PC-9 (cell line): ENCODE measurements around the gene OSTN. TPM values are rescaled to one million over a fixed set of nuclear protein-coding genes. Genes with fewer than 3 reads are reported as not detected.

Experiments used
- BruUV-seq: library from RNA; stranded (reverse); fragments of 400-500 nt; replicated peaks from 2 replicates; lab custom pipeline; 2021; lab: Mats Ljungman, UMichigan
- CTCF ChIA-PET: fragments of 300-600 bp; sonication (Branson Sonifier 250); formaldehyde crosslinking; loops from one replicate; lab custom pipeline; 2022; ENCODE audit warnings: antibody characterized with exemption; lab: Charles Lee
- POLR2A ChIA-PET: fragments of 300-600 bp; sonication (Branson Sonifier 250); formaldehyde crosslinking; loops from one replicate; lab custom pipeline; 2022; ENCODE audit warnings: antibody characterized with exemption; ENCODE audit not compliant: unreplicated experiment; lab: Charles Lee
- DNase-seq, 2 experiments: peaks; one replicate each; pipeline versions ENCODE4 v3.0.0 to v3.0.0-alpha.2; 2015 to 2022; ENCODE audit warnings: mixed read lengths in 1 of 2
- H2AFZ ChIP-seq: fragments of 200-600 bp; sonication (generic); 2 replicates; pipeline ENCODE4 v1.8.1; 2017; ENCODE audit warnings: antibody characterized with exemption
- H3F3A ChIP-seq: fragments of 200-600 bp; sonication (generic); 2 replicates; pipeline ENCODE4 v1.8.1; 2017; ENCODE audit warnings: antibody characterized with exemption, mild to moderate bottlenecking, low read depth; ENCODE audit not compliant: insufficient read depth
- H3K27ac ChIP-seq: fragments of 200-600 bp; sonication (generic); 2 replicates; pipeline ENCODE4 v1.6.1; 2016; ENCODE audit warnings: mixed run types
- H3K27me3 ChIP-seq: fragments of 200-600 bp; sonication (generic); 2 replicates; pipeline ENCODE4 v1.6.1; 2016; ENCODE audit warnings: low read depth, mixed run types; ENCODE audit not compliant: insufficient read depth
- H3K36me3 ChIP-seq: fragments of 200-600 bp; sonication (generic); 2 replicates; pipeline ENCODE4 v1.6.1; 2016; ENCODE audit warnings: low read depth, mixed run types
- H3K4me1 ChIP-seq: fragments of 200-600 bp; sonication (generic); replicated peaks from 2 replicates; pipeline ENCODE4 v1.6.1; 2016; ENCODE audit warnings: mixed run types; ENCODE audit not compliant: insufficient read depth
- H3K4me2 ChIP-seq: fragments of 200-600 bp; sonication (generic); 2 replicates; pipeline ENCODE4 v1.6.1; 2017; ENCODE audit warnings: mixed run types
- H3K4me3 ChIP-seq: fragments of 200-600 bp; sonication (generic); 2 replicates; pipeline ENCODE4 v1.6.1; 2016; ENCODE audit warnings: mixed run types
- H3K79me2 ChIP-seq: fragments of 200-600 bp; sonication (generic); 2 replicates; pipeline ENCODE4 v1.6.1; 2017; ENCODE audit warnings: low read depth, mixed run types
- H3K9me2 ChIP-seq: fragments of 200-600 bp; sonication (generic); 2 replicates; pipeline ENCODE4 v1.8.1; 2017; ENCODE audit warnings: mild to moderate bottlenecking; ENCODE audit not compliant: insufficient read depth
- H3K9me3 ChIP-seq: fragments of 200-600 bp; sonication (generic); 2 replicates; pipeline ENCODE4 v1.8.1; 2016; ENCODE audit warnings: low read depth; ENCODE audit not compliant: insufficient read depth
- H4K20me1 ChIP-seq: fragments of 200-600 bp; sonication (generic); 2 replicates; pipeline ENCODE4 v1.8.1; 2017; ENCODE audit not compliant: insufficient read depth
- CTCF ChIP-seq: fragments of 200-600 bp; sonication (generic); conservative IDR thresholded peaks from 2 replicates; pipeline ENCODE4 v1.6.1; 2017; ENCODE audit warnings: mixed run types, antibody characterized with exemption, mild to moderate bottlenecking, moderate library complexity
- EZH2 ChIP-seq: fragments of 200-600 bp; sonication (generic); IDR thresholded peaks from 2 replicates; pipeline ENCODE4 v1.8.0; 2017; ENCODE audit warnings: antibody characterized with exemption, low read depth
- intact Hi-C: fragments of 100-400 bp; cut with micrococcal nuclease; formaldehyde crosslinking; loops from one replicate; pipeline ENCODE4 v1.10.0; 2022; ENCODE audit not compliant: unreplicated experiment
- total RNA-seq: library from RNA; stranded (reverse); gene quantifications from 2 replicates; pipeline ENCODE4 v1.2.3, GENCODE V29; 2021

OSTN gene
- total RNA-seq, 1 experiment from 2014 or later: not detected

GRCh38 chr3:191210032-191210431 is 11.0 kb downstream of the OSTN start:
- DNase-seq: no peak
- Histone ChIP-seq H3K9me2 (no peaks in the 10 kb centered on the region), H2AFZ (0 out of 2 replicates have a peak overlapping the region, but pooled peaks have one; percentile 35), H3K4me2 (no peak overlapping the region), H4K20me1 (no peaks in the 10 kb centered on the region), H3K27ac (no peak overlapping the region), H3F3A (no peaks in the 10 kb centered on the region), H3K4me1 (no peaks in the 10 kb centered on the region), H3K36me3 (no peaks in the 10 kb centered on the region), H3K4me3 (no peak overlapping the region), H3K79me2 (no peaks in the 10 kb centered on the region), H3K9me3 (no peaks in the 10 kb centered on the region), H3K27me3 (no peaks in the 10 kb centered on the region)
- intact Hi-C loops: no loop called here
- BruUV-seq: no TSS peak
- CTCF ChIA-PET: no interaction called here
- TF ChIP-seq CTCF (no peak), EZH2 (no peak)
- POLR2A ChIA-PET: no interaction called here

- Histone ChIP-seq H3K36me3 (no peaks in the 10 kb centered on the region), H3K9me3 (peaks cover 8% of the 10 kb centered on the region; the same call in 1 of the 2 replicates), H3K4me1 (no peaks in the 10 kb centered on the region), H3K79me2 (no peaks in the 10 kb centered on the region), H3K27me3 (no peaks in the 10 kb centered on the region), H3F3A (no peaks in the 10 kb centered on the region), H4K20me1 (no peaks in the 10 kb centered on the region), H3K4me2 (no peak overlapping the region), H3K9me2 (peaks cover 4% of the 10 kb centered on the region; the same call in 1 of the 2 replicates), H3K27ac (no peak overlapping the region), H2AFZ (peak overlapping the region; percentile 25; the same call in 1 of the 2 replicates), H3K4me3 (no peak overlapping the region)
- TF ChIP-seq EZH2: no peak
- no peak for TF ChIP-seq CTCF
- ChIA-PET POLR2A (no interaction called here), CTCF (no interaction called here)
- intact Hi-C loops: no loop called here
- no peak for DNase-seq
- BruUV-seq: no TSS peak
These were observed 17.5 kb downstream of the OSTN start for GRCh38 chr3:191216510-191216909.

GRCh38 chr3:191217301-191217700 is 18.3 kb downstream of the OSTN start:
- CTCF ChIA-PET: no interaction called here

GRCh38 chr3:191220908-191221307 is 21.9 kb downstream of the OSTN start:
- Histone ChIP-seq H3F3A (no peaks in the 10 kb centered on the region; the same call in 1 of the 2 replicates), H3K79me2 (no peaks in the 10 kb centered on the region), H3K4me3 (no peak overlapping the region), H3K9me2 (peaks cover 4% of the 10 kb centered on the region), H3K27me3 (no peaks in the 10 kb centered on the region), H3K36me3 (no peaks in the 10 kb centered on the region), H3K4me1 (no peaks in the 10 kb centered on the region), H3K27ac (no peak overlapping the region), H3K9me3 (peaks cover 7% of the 10 kb centered on the region; the same call in 1 of the 2 replicates), H3K4me2 (no peak overlapping the region), H4K20me1 (no peaks in the 10 kb centered on the region), H2AFZ (no peak overlapping the region)
- no TSS peak for BruUV-seq
- no peak for TF ChIP-seq EZH2
- TF ChIP-seq CTCF: no peak
- no peak for DNase-seq
- intact Hi-C loops: no loop called here
- ChIA-PET CTCF (no interaction called here), POLR2A (no interaction called here)

More at GRCh38 chr3:191217301-191217700, 18.3 kb downstream of the OSTN start:
- DNase-seq: no peak
- Histone ChIP-seq H3K27ac (no peak overlapping the region), H4K20me1 (no peaks in the 10 kb centered on the region), H3F3A (no peaks in the 10 kb centered on the region), H3K4me2 (no peak overlapping the region), H3K27me3 (no peaks in the 10 kb centered on the region), H3K9me2 (peaks cover 4% of the 10 kb centered on the region; the same call in 1 of the 2 replicates), H3K4me3 (no peak overlapping the region), H3K79me2 (no peaks in the 10 kb centered on the region), H3K4me1 (no peaks in the 10 kb centered on the region), H2AFZ (0 out of 2 replicates have a peak overlapping the region, but pooled peaks have one; percentile 25), H3K36me3 (no peaks in the 10 kb centered on the region), H3K9me3 (peaks cover 8% of the 10 kb centered on the region; the same call in 1 of the 2 replicates)
- TF ChIP-seq EZH2: no peak
- intact Hi-C loops: no loop called here
- no TSS peak for BruUV-seq
- POLR2A ChIA-PET: no interaction called here
